Thyroid gland (tissue), 4 donors: ENCODE results near the gene ATF7.

Experiments used
- POLR2A ChIP-seq, 2 donors: fragments of 450-650 bp; IDR thresholded peaks; one replicate each; pipeline ENCODE4 v1.6.1; 2017; ENCODE audit warnings: antibody characterized with exemption in 2 of 2, mild to moderate bottlenecking in 2 of 2, moderate library complexity in 1 of 2
- TF ChIP-seq, protein P1 (sequence below), 6 experiments: fragments of 200-600 bp in 3 of 6; fragments of 450-650 bp in 3 of 6; sonication (generic) in 3 of 6; IDR thresholded peaks; one replicate each; pipeline ENCODE4 v1.5.1; 2016 to 2019; ENCODE audit warnings: antibody characterized with exemption in 6 of 6, mild to moderate bottlenecking in 2 of 6, inconsistent platforms in 1 of 6, moderate library complexity in 1 of 6

GRCh38 chr12:53664191-53664590 is 38.0 kb upstream of the ATF7 start:
- TF ChIP-seq, protein P1, sequence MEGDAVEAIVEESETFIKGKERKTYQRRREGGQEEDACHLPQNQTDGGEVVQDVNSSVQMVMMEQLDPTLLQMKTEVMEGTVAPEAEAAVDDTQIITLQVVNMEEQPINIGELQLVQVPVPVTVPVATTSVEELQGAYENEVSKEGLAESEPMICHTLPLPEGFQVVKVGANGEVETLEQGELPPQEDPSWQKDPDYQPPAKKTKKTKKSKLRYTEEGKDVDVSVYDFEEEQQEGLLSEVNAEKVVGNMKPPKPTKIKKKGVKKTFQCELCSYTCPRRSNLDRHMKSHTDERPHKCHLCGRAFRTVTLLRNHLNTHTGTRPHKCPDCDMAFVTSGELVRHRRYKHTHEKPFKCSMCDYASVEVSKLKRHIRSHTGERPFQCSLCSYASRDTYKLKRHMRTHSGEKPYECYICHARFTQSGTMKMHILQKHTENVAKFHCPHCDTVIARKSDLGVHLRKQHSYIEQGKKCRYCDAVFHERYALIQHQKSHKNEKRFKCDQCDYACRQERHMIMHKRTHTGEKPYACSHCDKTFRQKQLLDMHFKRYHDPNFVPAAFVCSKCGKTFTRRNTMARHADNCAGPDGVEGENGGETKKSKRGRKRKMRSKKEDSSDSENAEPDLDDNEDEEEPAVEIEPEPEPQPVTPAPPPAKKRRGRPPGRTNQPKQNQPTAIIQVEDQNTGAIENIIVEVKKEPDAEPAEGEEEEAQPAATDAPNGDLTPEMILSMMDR (IDR thresholded peaks at IDR 0.05) = no peak
- no peak for TF ChIP-seq POLR2A (IDR thresholded peaks at IDR 0.05)
